Right lung (tissue), 5 donors: Measurements from ENCODE around the gene CYREN. TPM values are rescaled to one million over a fixed set of nuclear protein-coding genes. Genes with fewer than 3 reads are reported as not detected.
"Not testable (repeated sequence)": the region's sequence is repeated elsewhere in the genome, so short reads cannot be mapped to it uniquely, and the experiment has no call there.

Experiments used
- DNase-seq, 2 donors: peaks; one replicate each; pipeline ENCODE4 v3.0.0-alpha.2; 2013
- polyA plus RNA-seq, 5 donors: library from polyadenylated mRNA; unstranded; fragments of 120-200 nt; gene quantifications; one replicate each; pipeline versions ENCODE4 v1.2.1 to v1.2.3, GENCODE V29; 2013; ENCODE audit warnings: inconsistent platforms in 1 of 5, low replicate concordance in 1 of 5; ENCODE audit not compliant: insufficient read length in 5 of 5, insufficient read depth in 1 of 5

The CYREN gene
- polyA plus RNA-seq, 5 donors = 43.2 to 52.0 (median 45.0) TPM

- DNase-seq = no peak
Measured at GRCh38 chr7:135179321-135179925, 8.9 kb upstream of the CYREN start.

GRCh38 chr7:135178364-135178763 lies 7.9 kb upstream of the CYREN start:
- peak; percentile 41 to 59 for DNase-seq

GRCh38 chr7:135177028-135177696 lies 6.7 kb upstream of the CYREN start:
- DNase-seq = no peak

- DNase-seq = no peak
Measured at GRCh38 chr7:135175931-135176330, 5.4 kb upstream of the CYREN start.

- DNase-seq = no peak
Measured at GRCh38 chr7:135174941-135175340, 4.4 kb upstream of the CYREN start.

- DNase-seq = not testable (repeated sequence)
Measured at GRCh38 chr7:135173916-135174315, 3.4 kb upstream of the CYREN start.

GRCh38 chr7:135171581-135172291 lies 1.2 kb upstream of the CYREN start:
- DNase-seq = peak in 1 of 2 donors; percentile 34

GRCh38 chr7:135170998-135171481 lies 533 bp upstream of the CYREN start:
- DNase-seq = not testable (repeated sequence)

- no peak for DNase-seq
Measured at GRCh38 chr7:135169964-135170273, 588 bp downstream of the CYREN start.

- no peak for DNase-seq
Measured at GRCh38 chr7:135169141-135169963, 1.2 kb downstream of the CYREN start.

GRCh38 chr7:135168489-135169140 lies 1.9 kb downstream of the CYREN start:
- DNase-seq = no peak

- DNase-seq = no peak
Measured at GRCh38 chr7:135168001-135168400, 2.5 kb downstream of the CYREN start.

- DNase-seq = no peak
Measured at GRCh38 chr7:135167365-135167917, 3.1 kb downstream of the CYREN start.

GRCh38 chr7:135166338-135166990 lies 4.0 kb downstream of the CYREN start:
- no peak for DNase-seq

GRCh38 chr7:135165862-135166261 lies 4.6 kb downstream of the CYREN start:
- DNase-seq = no peak

- DNase-seq = no peak
Measured at GRCh38 chr7:135164357-135165061, 6.0 kb downstream of the CYREN start.

GRCh38 chr7:135162382-135163001 lies 8.0 kb downstream of the CYREN start:
- no peak for DNase-seq

- no peak for DNase-seq
Measured at GRCh38 chr7:135161669-135162068, 8.8 kb downstream of the CYREN start.

- DNase-seq = no peak
Measured at GRCh38 chr7:135160858-135161653, 9.5 kb downstream of the CYREN start.
